Hippocampal formation (tissue), 2 donors: ENCODE results near the gene MRC1.
"Not testable (repeated sequence)": the region's sequence is repeated elsewhere in the genome, so short reads cannot be mapped to it uniquely, and the experiment has no call there.

Experiments used
- DNase-seq, 2 donors: peaks; one replicate each; lab custom pipeline; 2025; lab: John Stamatoyannopoulos, UW

MRC1 gene

GRCh38 chr10:17905491-17905890 lies 96.3 kb downstream of the MRC1 start:
- DNase-seq, result no peak

- DNase-seq, result no peak
Measured at GRCh38 chr10:17906002-17906401, 96.9 kb downstream of the MRC1 start.

DNA sequence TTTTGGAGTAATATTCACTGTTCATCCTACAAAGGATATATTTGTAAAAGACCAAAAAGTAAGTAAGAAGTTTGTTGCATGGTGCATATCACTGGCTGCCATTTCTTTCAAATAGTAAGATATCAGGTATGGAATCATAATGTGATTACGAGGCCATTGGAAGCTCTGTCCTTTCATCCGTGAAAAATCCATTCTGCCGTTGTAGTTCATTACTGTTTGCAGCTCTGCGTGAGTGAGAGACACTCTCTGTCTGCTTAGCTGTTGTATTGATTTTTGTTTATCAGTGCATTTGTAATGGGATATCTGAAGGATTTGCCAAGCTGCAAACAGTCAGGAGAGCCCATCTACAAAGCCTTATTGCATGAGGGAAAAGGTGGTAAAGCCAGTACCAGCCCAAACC lies 98.5 kb downstream of the MRC1 start:
- no peak for DNase-seq

- peak in 1 of 2 donors; percentile 49 for DNase-seq
Measured at GRCh38 chr10:17910125-17910789, 101.1 kb downstream of the MRC1 start.

GRCh38 chr10:17912754-17913153 lies 103.6 kb downstream of the MRC1 start:
- DNase-seq, result no peak

DNA sequence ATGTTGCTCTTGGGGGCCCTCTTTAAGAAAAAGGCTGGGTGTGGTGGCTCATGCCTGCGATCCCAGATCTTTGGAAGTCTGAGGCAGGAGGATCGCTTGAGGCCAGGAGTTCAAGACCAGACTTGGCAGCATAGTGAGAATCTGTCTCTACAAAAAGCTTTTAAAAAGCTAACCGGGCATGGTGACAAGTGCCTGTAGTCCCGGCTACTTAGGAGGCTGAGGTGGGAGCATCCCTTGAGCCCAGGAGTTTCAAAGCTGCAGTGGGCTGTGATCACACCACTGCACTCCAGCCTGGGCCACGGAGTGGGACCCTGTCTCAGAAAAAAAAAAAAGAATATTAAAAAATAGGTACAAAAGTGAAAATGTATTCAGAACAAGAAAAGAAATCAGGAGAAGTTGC lies 104.5 kb downstream of the MRC1 start:
- DNase-seq, result no peak

- no peak for DNase-seq
Measured at GRCh38 chr10:17914169-17915045, 105.3 kb downstream of the MRC1 start.

GRCh38 chr10:17915181-17915580 lies 106.0 kb downstream of the MRC1 start:
- no peak for DNase-seq

GRCh38 chr10:17918187-17918903 lies 109.2 kb downstream of the MRC1 start:
- no peak for DNase-seq

DNA sequence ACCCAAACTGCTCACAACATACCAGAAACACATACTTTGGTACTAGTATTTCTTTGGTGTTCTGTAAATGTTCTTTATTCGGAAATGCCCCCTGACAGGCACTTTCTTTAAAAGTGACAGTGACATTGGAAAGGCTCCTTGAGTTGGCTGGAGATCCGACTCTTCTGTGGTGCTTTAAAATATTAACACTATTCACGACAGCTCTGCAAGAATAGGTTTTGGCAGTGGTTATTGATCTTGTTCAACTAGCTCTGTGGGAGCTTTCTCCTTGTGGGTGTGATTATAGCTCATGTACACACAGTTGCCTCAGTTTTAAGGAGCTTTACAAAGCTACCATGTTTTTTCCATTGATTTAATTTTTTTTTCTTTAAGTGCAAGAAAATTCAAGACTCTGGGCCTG lies 112.2 kb downstream of the MRC1 start:
- DNase-seq, result no peak

GRCh38 chr10:17923728-17924127 lies 114.6 kb downstream of the MRC1 start:
- DNase-seq, result peak; percentile 17 to 31

GRCh38 chr10:17943033-17943745 lies 134.0 kb downstream of the MRC1 start:
- no peak for DNase-seq

DNA sequence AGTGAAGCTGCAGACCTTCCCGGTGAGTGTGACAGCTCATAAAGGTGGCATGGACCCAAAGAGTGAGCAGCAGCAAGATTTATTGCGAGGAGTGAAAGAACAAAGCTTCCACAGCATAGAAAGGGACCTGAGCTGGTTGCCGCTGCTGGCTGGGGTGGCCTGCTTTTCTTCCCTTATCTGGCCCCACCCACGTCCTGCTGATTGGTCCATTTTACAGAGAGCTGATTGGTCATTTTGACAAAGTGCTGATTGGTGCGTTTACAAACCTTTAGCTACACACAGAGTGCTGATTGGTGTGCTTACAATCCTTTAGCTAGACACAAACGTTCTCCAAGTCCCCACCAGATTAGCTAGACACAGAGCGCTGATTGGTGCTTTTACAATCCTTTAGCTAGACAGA lies 141.1 kb downstream of the MRC1 start:
- DNase-seq, result not testable (repeated sequence)

- no peak for DNase-seq
Measured at GRCh38 chr10:17950726-17951125, 141.6 kb downstream of the MRC1 start.

DNA sequence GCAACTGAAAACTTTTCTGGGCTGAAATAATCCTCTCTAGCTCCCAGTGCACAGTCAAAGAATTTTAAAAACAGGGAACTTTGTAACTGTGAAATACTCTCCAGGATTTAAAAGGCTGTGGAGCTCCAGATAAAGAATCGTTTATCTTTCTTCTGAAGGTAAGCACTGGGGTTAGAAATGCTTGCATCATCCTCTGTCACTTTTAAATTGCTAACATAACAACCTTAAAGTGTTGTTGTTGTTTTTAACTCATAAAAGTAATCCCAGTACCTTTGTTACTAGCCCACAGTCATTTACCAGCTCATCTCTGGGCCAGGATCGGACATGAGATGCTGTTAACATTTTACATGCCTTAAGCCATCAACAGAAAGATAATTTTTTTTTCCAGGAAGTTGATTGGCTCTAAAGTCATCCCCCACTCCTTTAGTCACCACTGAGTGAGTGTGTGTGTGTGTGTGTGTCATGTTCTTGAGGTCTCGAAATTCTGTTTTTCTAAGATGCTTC lies 142.8 kb downstream of the MRC1 start, which contains the start of gene SLC39A12:
TSS of gene SLC39A12 (plus strand) at position 51 of the 504 bp plus-strand sequence. CDS start 1,359 bp downstream, outside the sequence.
- DNase-seq, result no peak

- DNase-seq, result not testable (repeated sequence)
Measured at GRCh38 chr10:17954372-17954771, 145.2 kb downstream of the MRC1 start.

GRCh38 chr10:17954861-17955260 lies 145.7 kb downstream of the MRC1 start:
- no peak for DNase-seq

GRCh38 chr10:17958049-17958448 lies 148.9 kb downstream of the MRC1 start:
- DNase-seq, result no peak

- no peak for DNase-seq
Measured at GRCh38 chr10:17959870-17960269, 150.7 kb downstream of the MRC1 start.
